ENCODE measurements around the gene FAM89B.
"Not testable (repeated sequence)": the region's sequence is repeated elsewhere in the genome, so short reads cannot be mapped to it uniquely, and the experiment has no call there.

Gene FAM89B

GRCh38 chr11:65558002-65558929 is 14.1 kb upstream of the FAM89B start, which contains the start of gene LTBP3:
Gene LTBP3 (minus strand): TSS chr11:65558359. CDS start chr11:65557959, 400 bp downstream.
- DNase-seq: peak; percentile 10

DNA sequence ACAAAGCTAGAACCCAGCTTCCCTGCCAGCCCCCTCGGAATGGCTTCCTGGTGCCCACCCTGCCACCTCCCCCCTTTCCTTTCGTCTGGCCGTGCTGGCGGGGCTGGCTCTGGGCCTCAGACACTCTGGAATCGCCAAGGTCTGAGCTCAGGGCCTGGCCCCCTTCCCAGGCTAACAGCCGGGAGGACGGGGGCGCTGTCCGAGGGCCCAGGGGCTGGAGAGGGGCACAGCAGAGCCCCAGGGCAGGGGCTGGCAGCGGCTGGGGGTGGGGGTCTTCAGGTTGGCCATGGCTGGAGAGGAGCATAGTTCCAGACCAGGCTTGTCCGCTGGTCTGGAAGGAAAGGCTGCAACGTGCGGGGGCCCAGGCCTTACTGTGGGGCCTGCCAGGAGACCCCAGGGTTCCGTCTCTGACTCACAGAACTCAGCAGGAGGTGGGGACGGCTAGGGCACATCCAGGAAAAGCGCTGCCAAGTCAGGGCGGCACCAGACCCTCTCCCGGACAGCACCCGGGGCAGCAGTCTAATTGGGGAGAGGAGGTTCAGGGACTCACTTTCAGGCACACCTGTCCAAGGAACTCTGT is 13.3 kb upstream of the FAM89B start:
- DNase-seq: no peak

- DNase-seq: no peak
These were observed 12.8 kb upstream of the FAM89B start for GRCh38 chr11:65559535-65559934.

GRCh38 chr11:65559951-65560537 is 12.3 kb upstream of the FAM89B start:
- DNase-seq: no peak

DNA sequence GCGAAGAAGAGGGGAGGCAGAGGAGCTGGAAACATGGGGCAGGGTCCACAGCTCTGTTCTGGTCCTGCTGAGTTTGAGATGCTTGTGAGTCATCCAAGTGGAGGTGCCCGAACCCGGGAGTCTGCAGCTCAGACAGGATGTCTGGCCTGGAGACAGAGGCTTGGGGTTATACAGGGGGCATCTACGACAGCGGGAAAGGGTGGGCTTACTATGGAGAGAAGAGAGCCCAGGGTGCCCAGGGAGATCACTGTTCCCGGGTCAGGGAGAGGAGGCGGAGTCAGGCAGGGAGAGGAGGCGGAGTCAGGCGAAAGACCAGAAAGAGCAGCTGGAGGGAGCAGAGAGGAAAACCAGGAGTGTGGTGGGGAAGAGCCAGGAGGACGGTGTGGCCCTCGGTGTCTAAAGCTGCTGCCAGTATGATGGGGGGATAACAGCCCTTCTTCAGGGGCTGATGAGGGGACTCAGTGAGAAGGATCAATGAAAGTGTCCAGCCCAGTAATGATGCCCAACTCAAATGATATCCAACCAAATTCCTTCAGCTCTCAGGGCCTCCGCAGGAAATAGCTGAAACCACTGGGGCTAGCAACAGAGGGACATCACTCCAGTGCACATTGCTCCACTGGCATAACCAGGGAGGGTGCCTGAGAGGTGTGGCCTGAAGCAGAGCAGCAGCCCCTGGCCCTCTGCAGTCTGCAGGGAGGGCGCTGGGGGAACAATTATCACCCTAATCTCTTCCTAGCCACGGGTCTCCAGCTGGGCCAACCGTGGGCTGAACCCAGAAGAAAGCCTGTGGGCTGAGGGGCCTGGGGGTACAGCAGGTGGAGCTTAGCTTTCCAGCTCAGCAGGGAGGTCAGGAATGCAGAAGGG is 11.6 kb upstream of the FAM89B start:
- peak; percentile 10 for DNase-seq

- DNase-seq: no peak
These were observed 10.3 kb upstream of the FAM89B start for GRCh38 chr11:65562020-65562419.

DNA sequence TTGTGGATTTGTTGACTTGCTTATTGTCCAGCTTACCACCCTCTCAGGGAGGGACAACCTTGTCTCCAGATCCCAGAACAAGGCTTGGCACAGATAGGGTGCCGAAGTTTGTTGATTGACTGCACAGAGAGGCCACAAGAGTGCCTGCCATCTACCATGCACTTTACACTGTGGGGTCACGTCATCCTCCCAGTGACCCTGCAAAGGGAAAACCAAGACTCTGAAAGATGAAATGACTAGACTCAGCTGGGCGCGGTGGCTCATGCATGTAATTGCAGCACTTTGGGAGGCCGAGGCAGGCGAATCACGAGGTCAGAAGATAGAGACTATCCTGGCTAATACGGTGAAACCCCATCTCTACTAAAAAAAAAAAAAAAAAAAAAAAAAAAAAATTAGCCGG is 9.6 kb upstream of the FAM89B start:
- no peak for DNase-seq

DNA sequence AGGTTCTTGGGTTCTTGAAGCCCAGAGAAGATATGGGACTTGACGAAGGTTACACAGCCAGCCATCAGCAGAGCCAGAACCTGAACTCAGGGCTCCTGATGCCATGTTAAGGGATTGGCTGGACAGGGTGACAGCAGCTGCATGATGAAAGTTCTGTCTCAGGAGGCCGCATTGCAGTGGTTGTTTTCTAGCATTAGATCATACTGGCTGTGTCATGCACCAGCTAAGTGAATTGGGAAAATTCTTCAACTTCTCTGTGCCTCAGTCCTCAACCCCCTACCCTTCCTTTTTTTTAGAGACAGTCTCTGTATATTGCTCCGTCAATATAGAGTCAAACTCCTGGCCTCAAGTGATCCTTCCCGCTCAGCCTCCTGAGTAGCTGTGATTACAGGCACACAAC is 8.7 kb upstream of the FAM89B start:
- no peak for DNase-seq

DNA sequence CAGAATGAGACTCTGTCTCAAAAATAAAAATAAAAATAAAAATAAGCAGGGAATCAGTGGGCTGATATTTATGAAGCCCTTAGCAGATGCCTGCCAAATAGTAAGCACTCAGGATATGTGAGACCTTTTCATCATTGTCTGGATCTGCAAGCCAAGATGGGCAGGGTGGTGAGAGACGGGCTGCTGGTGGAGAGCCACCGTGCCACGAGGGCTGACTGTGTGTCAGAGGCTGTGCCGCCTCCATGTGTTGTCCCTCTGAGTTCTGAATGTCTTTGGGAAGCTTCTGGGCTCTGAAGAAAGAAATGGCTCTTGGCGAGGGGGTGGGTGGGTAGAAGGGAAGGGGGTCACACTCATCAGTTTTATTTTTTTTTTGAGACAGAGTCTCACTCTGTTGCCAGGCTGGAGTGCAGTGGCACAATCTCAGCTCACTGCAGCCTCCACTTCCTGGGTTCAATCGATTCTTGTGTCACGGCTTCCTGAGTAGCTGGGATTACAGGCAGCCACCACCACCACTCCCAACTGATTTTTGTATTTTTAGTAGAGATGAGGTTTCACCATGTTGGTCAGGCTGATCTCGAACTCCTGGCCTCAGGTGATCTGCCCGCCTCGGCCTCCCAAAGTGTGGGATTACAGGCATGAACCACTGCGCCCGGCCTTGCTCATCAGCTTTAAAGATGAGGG is 7.3 kb upstream of the FAM89B start:
- DNase-seq: not testable (repeated sequence)

GRCh38 chr11:65565624-65566453 is 6.5 kb upstream of the FAM89B start:
- DNase-seq: no peak

GRCh38 chr11:65569164-65569972 is 3.0 kb upstream of the FAM89B start:
- DNase-seq: no peak

- DNase-seq: peak; percentile 91
These were observed 2.1 kb upstream of the FAM89B start, which contains the start of gene ZNRD2 for GRCh38 chr11:65569973-65570918. Gene ZNRD2 (plus strand): TSS chr11:65570477. CDS start chr11:65570492, 15 bp downstream.

- DNase-seq: no peak
These were observed 918 bp upstream of the FAM89B start for GRCh38 chr11:65571420-65571819.

DNA sequence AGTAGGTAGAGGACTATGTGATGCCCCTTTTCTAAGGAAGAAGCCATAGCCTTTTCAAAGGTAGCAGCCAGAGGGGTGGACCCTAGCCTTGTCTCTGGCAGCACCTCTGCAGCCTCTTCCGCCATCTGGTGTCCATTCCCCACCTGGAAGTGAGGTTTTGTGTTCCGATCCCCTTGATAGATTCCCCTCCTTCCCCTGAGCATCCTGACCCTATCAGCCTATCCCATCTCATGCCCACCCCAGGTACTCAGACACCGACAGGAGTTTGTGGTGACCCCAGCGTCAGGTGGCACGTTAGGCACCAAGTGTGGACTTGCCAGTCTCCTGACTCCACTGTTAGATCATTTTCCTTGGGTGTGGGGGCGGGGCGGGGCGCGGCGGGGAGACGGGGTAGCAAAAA is 398 bp upstream of the FAM89B start:
- DNase-seq: peak; percentile 32

DNA sequence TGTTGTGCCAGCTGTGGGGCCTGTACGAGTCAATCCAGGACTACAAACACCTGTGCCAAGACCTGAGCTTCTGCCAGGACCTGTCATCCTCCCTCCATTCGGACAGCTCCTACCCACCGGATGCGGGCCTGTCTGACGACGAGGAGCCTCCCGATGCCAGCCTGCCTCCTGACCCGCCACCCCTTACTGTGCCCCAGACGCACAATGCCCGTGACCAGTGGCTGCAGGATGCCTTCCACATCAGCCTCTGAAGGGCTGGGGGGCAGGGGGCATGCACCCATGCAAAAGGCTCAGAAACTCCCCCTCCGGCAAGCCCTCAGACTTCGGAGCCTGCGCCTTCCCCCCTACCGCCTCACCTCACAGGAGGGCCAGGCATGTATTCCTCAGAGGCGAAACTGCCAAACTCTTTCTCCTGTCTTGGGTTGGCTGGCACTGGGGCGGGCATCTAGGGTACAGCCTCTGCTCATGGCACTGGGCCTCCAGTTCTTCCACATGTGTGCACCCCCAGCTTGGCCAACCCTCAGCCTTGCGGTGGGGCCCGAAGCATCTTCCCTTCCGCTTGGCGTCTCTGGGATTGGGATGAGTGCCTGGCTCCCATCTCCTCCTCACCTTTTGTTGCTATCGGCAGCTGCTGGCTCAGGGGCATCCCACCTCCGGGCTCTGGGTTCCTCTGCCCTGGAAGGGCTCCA is 1.2 kb downstream of the FAM89B start:
- DNase-seq: no peak

DNA sequence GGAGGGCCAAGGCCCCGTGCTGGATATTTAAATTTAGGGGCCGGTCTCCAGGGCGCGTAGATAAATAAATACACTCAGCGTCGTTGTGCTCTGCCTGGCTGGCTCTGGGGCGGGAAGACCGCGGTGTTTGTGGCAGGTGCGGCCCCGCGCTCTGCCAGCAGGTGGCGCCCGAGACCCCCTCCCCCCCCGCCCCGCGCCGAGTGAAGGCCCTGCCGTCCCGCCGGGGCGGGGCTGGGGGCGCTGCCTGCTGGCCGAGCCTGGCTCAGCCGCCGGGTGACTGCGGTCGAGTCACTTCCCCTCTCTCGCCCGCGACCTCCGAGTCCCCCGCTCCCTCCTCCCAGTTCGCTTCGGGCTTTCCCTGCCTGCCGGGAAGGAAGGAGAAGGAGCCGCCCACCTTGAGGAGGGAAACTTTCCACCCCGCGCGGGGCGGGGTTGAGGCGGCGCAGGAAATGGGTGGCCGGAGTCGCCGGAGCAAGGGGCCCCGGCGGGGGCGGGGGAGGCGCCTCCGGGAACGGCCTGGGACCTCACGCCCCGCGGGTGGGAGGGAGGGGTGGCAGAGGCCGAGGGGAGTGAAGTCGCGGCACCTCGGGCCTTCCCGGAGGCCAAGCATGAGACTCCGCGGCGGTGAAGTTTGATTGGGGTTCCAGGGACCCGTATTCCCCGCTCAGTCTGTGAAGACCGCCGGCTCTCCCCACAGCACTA is 1.9 kb downstream of the FAM89B start:
- no peak for DNase-seq

DNA sequence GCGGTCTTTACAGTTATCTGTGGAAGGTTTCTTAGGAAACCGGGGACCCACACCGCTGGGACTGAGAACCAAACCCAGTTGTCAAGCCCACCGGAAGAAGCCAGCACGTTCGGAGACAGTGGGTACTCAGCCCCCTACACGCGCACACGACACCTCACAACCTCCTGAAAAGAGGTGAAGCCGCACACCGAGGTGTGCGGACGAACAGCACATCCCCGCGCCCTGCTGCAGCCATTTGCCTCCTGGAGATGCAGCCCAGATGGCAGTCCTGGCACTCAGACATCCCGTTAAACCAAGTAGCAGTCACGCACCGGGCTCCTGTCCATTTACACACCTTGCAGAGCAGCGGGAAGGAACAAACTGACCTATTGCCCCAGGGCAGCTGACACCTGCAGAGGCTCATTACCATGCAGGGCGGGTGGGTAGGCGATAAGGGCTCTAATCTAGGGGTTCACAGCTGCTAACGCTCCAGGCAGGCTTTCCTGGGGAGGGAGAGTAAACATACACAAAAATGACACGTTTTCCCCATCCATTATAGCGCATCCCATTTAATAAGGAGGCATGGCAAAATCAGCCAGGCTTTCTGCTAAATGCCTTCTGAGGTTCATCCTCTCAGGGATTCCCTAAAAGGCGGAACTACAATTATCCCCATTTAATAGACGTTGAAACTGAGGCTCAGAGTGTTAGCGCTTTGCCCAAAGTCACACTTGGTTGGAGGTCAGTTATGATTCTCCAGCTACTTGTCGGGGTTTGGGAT is 2.7 kb downstream of the FAM89B start:
- DNase-seq: no peak

Measured in DMS 273 treated with DMSO at 0.1 percent for 48 hours (cell line).